Adrenal gland (tissue), 12 donors: ENCODE measurements around the gene RAC3. TPM values are rescaled to one million over a fixed set of nuclear protein-coding genes. Genes with fewer than 3 reads are reported as not detected.

ENCODE experiments used
- DNase-seq, 7 donors: peaks; one replicate each; pipeline ENCODE4 v3.0.0-alpha.2; 2019 to 2020
- H3K27ac ChIP-seq, 5 donors: fragments of 200-600 bp; sonication (generic) in 4 of 5; 1 replicate in 3 of 5; 2 replicates in 2 of 5; pipeline versions ENCODE4 v1.5.1 to v1.8.0; 2016 to 2020; ENCODE audit warnings: mild to moderate bottlenecking in 1 of 5
- H3K27me3 ChIP-seq: fragments of 200-600 bp; 2 replicates; pipeline ENCODE4 v1.8.0; 2021
- H3K36me3 ChIP-seq, 2 donors: fragments of 200-600 bp; replicated peaks in 1 of 2; 1 replicate in 1 of 2; 2 replicates in 1 of 2; pipeline versions ENCODE4 v1.5.1 to v1.8.0; 2018 to 2022
- H3K4me1 ChIP-seq, 2 donors: fragments of 200-600 bp; replicated peaks in 1 of 2; 1 replicate in 1 of 2; 2 replicates in 1 of 2; pipeline versions ENCODE4 v1.5.1 to v1.8.0; 2018 to 2021
- H3K4me3 ChIP-seq, 4 donors: fragments of 200-600 bp; sonication (generic) in 3 of 4; one replicate each; pipeline ENCODE4 v1.5.1; 2016 to 2018
- H3K9me3 ChIP-seq, 3 donors: fragments of 200-600 bp; sonication (generic) in 1 of 3; replicated peaks in 1 of 3; 1 replicate in 2 of 3; 2 replicates in 1 of 3; pipeline versions ENCODE4 v1.5.1 to v1.8.0; 2016 to 2021
- POLR2A ChIP-seq, 2 donors: fragments of 450-650 bp; IDR thresholded peaks; one replicate each; pipeline ENCODE4 v1.6.1; 2017; ENCODE audit warnings: antibody characterized with exemption in 2 of 2, mild to moderate bottlenecking in 2 of 2, moderate library complexity in 1 of 2
- WGBS, 4 donors: extraction: QIAGEN DNeasy Blood & Tissue Kit in 2 of 4; methylation state at CpG; one replicate each; pipeline versions ENCODE4 v1.1.5 to v1.1.7; 2013 to 2017; 5-methylcytosine and 5-hydroxymethylcytosine counted together
- intact Hi-C, 2 donors: fragments of 100-400 bp; cut with DNase I; formaldehyde crosslinking; loops; one replicate each; pipeline versions ENCODE4 v1.14.1 to v1.15.0; 2022 to 2023
- polyA plus RNA-seq, 3 donors: library from polyadenylated mRNA; stranded (reverse); fragments of 200-250 nt in 2 of 3; fragments of 350-450 nt in 1 of 3; fragmentation: Illumina TruSeq in 1 of 3; extraction: RNeasy Lipid Tissue Mini Kit (QIAGEN cat#74804) in 1 of 3; gene quantifications; one replicate each; pipeline ENCODE4 v1.2.3, GENCODE V29; 2013 to 2014
- total RNA-seq, 9 donors: library from RNA; depleted of rRNA in 4 of 9; stranded (reverse); fragments of >200 nt in 4 of 9; fragments of 120-200 nt in 1 of 9; fragmentation: NEBNext Ultra II Directional in 1 of 9; extraction: Animal tissue kit (Norgen Biotek cat#: 25700) in 1 of 9; gene quantifications; one replicate each; pipeline versions ENCODE4 v1.1.0 to v1.2.4, GENCODE V29; 2013 to 2023
- TF ChIP-seq, protein P1 (sequence below), 6 experiments: fragments of 450-650 bp in 4 of 6; fragments of 200-600 bp in 2 of 6; sonication (generic) in 1 of 6; IDR thresholded peaks; 1 replicate in 5 of 6; 2 replicates in 1 of 6; pipeline versions ENCODE4 v1.5.1 to v1.8.0; 2016 to 2021; ENCODE audit warnings: antibody characterized with exemption in 6 of 6, mild to moderate bottlenecking in 2 of 6, moderate library complexity in 1 of 6
- donor health status: healthy with polysubstance abuse.
- donor health status: Bipolar disorder and iron deficiency.
- donor health status: DM: yes; HTN: yes; CAD: no.
- donor health status: DM: no; HTN: no; CAD: no.
- donor health status: DM: no; HTN: no; CAD: no.
- donor health status: DM: yes; HTN: yes; CAD: no.

Gene RAC3
- total and polyA plus RNA-seq, 12 donors, result 1.6 to 13.5 (median 5.1) TPM

DNA sequence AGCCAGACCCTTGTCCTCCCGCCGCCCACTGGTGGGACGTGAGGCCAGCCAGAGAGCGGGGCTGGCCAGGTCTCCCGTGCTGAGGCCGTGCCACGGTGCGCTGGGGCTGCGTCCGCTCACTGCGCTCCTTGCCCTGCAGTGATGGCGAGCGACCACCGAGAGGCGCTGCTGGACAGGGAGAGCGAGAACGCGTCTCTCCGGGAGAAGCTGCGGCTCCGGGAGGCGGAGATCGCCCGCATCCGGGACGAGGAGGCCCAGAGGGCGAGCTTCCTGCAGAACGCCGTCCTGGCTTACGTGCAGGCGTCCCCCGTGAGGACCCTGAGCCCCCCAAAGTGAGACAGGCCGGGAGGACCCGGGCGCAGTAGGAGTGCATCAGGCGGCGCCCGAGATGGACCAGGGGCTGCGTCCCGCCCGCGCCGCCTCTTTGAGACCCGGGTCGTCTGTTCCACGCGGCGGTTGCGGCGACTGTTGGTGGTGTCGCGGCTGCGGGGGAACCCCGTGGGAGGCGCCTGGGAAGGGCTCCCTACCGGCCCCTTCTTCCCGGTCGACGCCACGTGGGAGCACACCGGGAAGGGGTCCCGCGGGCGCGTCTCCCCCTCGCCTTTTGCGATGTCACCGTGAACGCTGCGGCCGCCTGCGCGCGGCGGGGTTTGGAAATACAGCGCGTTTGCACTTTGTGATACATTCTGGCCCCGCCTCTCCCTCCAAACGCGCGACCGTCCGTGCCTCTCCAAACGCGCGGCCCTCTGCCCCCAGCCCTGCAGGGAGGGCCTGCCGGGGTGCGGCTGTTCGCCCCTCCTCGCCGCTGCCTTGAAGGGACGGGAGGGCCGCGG is 792 bp upstream of the RAC3 start:
- H3K4me1 ChIP-seq, result peaks cover under 1 to 10% of the 10 kb centered on the region in 2 donors
- peak; percentile 85 to 91 (median 89) for DNase-seq
- intact Hi-C loops, result loop anchor here in 1 of 2 donors (2.0 to 10.0 kb wide), 2 partner anchors 124 to 284 kb away; partner anchors contain the start of gene CD7
- no peaks in the 10 kb centered on the region for H3K36me3 ChIP-seq
- WGBS, 4 donors, result 0 to 1% (median 0%) methylated on average over 33 to 94 of the region's 94 CpGs
- TF ChIP-seq, protein P1, sequence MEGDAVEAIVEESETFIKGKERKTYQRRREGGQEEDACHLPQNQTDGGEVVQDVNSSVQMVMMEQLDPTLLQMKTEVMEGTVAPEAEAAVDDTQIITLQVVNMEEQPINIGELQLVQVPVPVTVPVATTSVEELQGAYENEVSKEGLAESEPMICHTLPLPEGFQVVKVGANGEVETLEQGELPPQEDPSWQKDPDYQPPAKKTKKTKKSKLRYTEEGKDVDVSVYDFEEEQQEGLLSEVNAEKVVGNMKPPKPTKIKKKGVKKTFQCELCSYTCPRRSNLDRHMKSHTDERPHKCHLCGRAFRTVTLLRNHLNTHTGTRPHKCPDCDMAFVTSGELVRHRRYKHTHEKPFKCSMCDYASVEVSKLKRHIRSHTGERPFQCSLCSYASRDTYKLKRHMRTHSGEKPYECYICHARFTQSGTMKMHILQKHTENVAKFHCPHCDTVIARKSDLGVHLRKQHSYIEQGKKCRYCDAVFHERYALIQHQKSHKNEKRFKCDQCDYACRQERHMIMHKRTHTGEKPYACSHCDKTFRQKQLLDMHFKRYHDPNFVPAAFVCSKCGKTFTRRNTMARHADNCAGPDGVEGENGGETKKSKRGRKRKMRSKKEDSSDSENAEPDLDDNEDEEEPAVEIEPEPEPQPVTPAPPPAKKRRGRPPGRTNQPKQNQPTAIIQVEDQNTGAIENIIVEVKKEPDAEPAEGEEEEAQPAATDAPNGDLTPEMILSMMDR (IDR thresholded peaks at IDR 0.05), result peak; percentile 87 to 99 (median 96)
- no peak for TF ChIP-seq POLR2A (IDR thresholded peaks at IDR 0.05)
- H3K9me3 ChIP-seq, result no peaks in the 10 kb centered on the region
- H3K27me3 ChIP-seq, result no peaks in the 10 kb centered on the region
- peak overlapping the region in 3 of 5 donors; percentile 22 to 77 (median 61) for H3K27ac ChIP-seq
- peak overlapping the region in 1 of 4 donors; percentile 53 for H3K4me3 ChIP-seq

DNA sequence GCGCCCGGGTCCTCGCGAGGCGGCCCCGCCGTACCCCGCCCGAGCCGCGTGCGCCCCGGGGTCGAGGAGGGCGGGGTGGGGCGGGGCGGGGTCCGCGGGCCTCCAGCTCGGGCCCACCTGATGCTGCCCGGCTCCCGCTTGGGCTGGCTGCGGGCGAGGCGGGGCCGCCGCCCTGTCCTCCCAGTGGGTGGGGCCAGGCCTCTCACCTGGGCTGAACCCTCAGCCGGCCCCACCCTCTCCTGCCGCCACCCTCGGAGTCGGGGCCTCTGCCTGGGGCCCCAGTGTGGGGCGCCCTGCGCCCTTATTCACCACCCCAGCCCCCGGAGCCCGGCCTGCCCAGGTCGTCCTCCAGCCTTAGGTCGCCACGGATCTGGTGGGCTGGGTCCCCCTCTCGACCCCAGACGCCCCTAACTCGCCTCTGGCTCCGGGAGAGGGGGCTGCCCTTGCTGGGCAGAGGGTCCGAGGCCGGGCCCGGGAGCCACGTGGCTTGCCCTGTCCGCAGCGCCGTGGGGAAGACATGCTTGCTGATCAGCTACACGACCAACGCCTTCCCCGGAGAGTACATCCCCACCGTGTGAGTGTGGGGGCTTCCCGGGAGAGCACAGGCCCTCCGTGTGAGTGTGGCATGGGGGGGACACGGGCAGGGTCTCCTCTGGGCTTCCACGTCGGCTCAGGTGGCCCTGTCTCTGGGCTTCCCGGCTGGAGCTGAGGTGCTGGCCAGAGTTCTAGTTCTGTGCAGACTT is 578 bp downstream of the RAC3 start:
- Histone ChIP-seq H3K9me3 (no peaks in the 10 kb centered on the region), H3K4me3 (peak overlapping the region in 1 of 4 donors; percentile 46), H3K4me1 (peaks cover 14 to 23% of the 10 kb centered on the region in 2 donors), H3K36me3 (no peaks in the 10 kb centered on the region), H3K27ac (no peak overlapping the region), H3K27me3 (no peaks in the 10 kb centered on the region)
- WGBS, 4 donors, result 12 to 43% (median 15%) methylated on average over 9 to 59 of the region's 59 CpGs; no CpG with 5 or more reads in 1 of the 4 donors
- intact Hi-C loops, result loop anchor here in 1 of 2 donors (2.0 to 10.0 kb wide), 2 partner anchors 123 to 283 kb away; partner anchors contain the start of gene CD7
- TF ChIP-seq, protein P1 (IDR thresholded peaks at IDR 0.05), result no peak
- TF ChIP-seq POLR2A (IDR thresholded peaks at IDR 0.05), result no peak
- no peak for DNase-seq

DNA sequence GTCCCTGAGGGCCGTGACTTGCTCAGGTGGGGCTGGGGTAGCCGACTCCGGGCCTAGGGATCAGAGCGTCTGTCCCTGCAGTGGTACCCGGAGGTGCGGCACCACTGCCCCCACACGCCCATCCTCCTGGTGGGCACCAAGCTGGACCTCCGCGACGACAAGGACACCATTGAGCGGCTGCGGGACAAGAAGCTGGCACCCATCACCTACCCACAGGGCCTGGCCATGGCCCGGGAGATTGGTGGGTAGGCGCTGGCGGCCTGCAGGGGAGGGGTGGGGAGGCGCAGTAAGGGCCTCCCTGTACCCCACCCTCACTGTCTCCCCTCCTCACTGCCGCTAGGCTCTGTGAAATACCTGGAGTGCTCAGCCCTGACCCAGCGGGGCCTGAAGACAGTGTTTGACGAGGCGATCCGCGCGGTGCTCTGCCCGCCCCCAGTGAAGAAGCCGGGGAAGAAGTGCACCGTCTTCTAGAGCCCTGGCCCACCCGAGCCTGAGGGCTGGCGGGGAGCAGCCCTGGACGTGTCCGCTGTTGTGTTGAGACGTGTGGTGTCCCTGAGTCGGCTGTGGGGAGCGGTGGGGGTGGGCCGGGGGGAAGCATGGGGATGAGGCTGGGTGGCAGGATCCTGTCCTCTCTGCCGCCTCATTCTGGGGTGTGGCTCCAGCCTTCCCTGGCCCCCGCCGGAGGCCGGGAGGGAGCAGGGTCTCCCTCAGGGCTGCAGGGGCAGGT is 2.0 kb downstream of the RAC3 start:
- no peak overlapping the region for H3K27ac ChIP-seq
- WGBS, 4 donors, result 91 to 94% (median 93%) methylated on average over 13 to 38 of the region's 38 CpGs
- no peaks in the 10 kb centered on the region for H3K9me3 ChIP-seq
- H3K4me1 ChIP-seq, result peaks cover 14 to 24% of the 10 kb centered on the region in 2 donors
- no peak overlapping the region for H3K4me3 ChIP-seq
- TF ChIP-seq, protein P1 (IDR thresholded peaks at IDR 0.05), result no peak
- no peak for TF ChIP-seq POLR2A (IDR thresholded peaks at IDR 0.05)
- no peaks in the 10 kb centered on the region for H3K27me3 ChIP-seq
- intact Hi-C loops, result loop anchor here in 1 of 2 donors (10.0 kb wide), 1 partner anchor 281 kb away; the partner anchor contains the start of gene CD7
- H3K36me3 ChIP-seq, result no peaks in the 10 kb centered on the region
- DNase-seq, result no peak
